Endothelial cell of umbilical vein (primary cell): Measurements from ENCODE around the gene SVOP.

Experiments used
- CTCF ChIP-seq, 2 donors: IDR thresholded peaks; 1 replicate in 1 of 2; 2 replicates in 1 of 2; pipeline ENCODE4 v1.5.1; 2011; ENCODE audit warnings: low read length in 2 of 2, mild to moderate bottlenecking in 2 of 2, moderate library complexity in 2 of 2, control low read depth in 1 of 2, inconsistent platforms in 1 of 2, low read depth in 1 of 2; ENCODE audit not compliant: insufficient read depth in 1 of 2; ENCODE audit errors: extremely low read depth in 1 of 2
- EZH2 ChIP-seq: IDR thresholded peaks from 2 replicates; pipeline ENCODE4 v1.6.1; 2012; ENCODE audit warnings: borderline replicate concordance, low read depth, mild to moderate bottlenecking, moderate library complexity, low read length, inconsistent platforms; ENCODE audit not compliant: severe bottlenecking
- FOS ChIP-seq: IDR thresholded peaks from 2 replicates; pipeline ENCODE4 v1.6.1; 2011; ENCODE audit warnings: mild to moderate bottlenecking, low read length, moderate library complexity, borderline replicate concordance; ENCODE audit not compliant: insufficient read depth
- GATA2 ChIP-seq: IDR thresholded peaks from 2 replicates; pipeline ENCODE4 v1.7.0; 2011; ENCODE audit warnings: low read depth, mild to moderate bottlenecking, moderate library complexity, mixed read lengths, low read length; ENCODE audit not compliant: insufficient read length, insufficient read depth
- JUN ChIP-seq: IDR thresholded peaks from 2 replicates; pipeline ENCODE4 v1.6.1; 2011; ENCODE audit warnings: borderline replicate concordance, low read depth; ENCODE audit not compliant: insufficient read length, insufficient read depth
- MAX ChIP-seq: IDR thresholded peaks from 2 replicates; pipeline ENCODE4 v1.6.1; 2011; ENCODE audit not compliant: insufficient read depth, insufficient read length
- MYC ChIP-seq: IDR thresholded peaks from one replicate; pipeline ENCODE4 v1.6.1; 2011; ENCODE audit warnings: mild to moderate bottlenecking, low read depth, low read length
- POLR2A ChIP-seq: IDR thresholded peaks from 2 replicates; pipeline ENCODE4 v1.6.1; 2012; ENCODE audit warnings: low read depth, mild to moderate bottlenecking, control low read depth, low read length
- POLR2AphosphoS5 ChIP-seq: IDR thresholded peaks from 2 replicates; pipeline ENCODE4 v1.6.1; 2012; ENCODE audit warnings: low read depth, mild to moderate bottlenecking, control low read depth, low read length, moderate library complexity; ENCODE audit not compliant: insufficient read depth

- TF ChIP-seq EZH2 (no peak), CTCF (IDR thresholded peaks at IDR 0.05; ENCODE audit: extremely low read depth in 1 of 2, insufficient read depth in 1 of 2, low read depth in 1 of 2, low read length in 2 of 2) (no peak), MAX (no peak), JUN (no peak), POLR2A (no peak), POLR2AphosphoS5 (no peak), MYC (no peak), FOS (no peak), GATA2 (no peak)
These were observed 39.8 kb downstream of the SVOP start for GRCh38 chr12:108980831-108981618.
